Measurements from ENCODE around the gene NEDD8. TPM values are rescaled to one million over a fixed set of nuclear protein-coding genes. Genes with fewer than 3 reads are reported as not detected.

Gene NEDD8
- total RNA-seq, 1 donor from 2014 or later: 131 TPM

DNA sequence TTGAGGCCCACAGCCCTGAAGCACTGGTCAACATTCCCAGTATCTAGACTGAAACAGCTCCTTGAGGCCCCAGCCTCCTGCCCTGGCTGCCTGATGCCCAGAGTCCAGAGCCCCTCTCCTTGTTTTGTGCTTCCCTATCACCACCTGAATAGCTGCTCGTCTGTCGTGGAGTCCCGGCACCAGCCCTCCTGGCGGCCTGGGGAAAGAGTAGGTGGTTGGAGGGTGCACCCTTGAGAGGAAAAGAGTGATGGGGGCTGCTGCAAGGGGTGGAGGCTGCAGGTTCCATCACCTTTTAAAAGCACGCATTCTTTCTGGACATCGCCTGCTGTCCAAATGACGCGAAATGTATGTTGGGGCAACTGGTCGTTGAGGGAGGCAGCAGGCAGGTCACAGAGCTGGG is 36.1 kb upstream of the NEDD8 start:
- DNase-seq (ENCODE audit: low read depth) (no peak), FAIRE-seq (no peak)
- TF ChIP-seq, protein P1, sequence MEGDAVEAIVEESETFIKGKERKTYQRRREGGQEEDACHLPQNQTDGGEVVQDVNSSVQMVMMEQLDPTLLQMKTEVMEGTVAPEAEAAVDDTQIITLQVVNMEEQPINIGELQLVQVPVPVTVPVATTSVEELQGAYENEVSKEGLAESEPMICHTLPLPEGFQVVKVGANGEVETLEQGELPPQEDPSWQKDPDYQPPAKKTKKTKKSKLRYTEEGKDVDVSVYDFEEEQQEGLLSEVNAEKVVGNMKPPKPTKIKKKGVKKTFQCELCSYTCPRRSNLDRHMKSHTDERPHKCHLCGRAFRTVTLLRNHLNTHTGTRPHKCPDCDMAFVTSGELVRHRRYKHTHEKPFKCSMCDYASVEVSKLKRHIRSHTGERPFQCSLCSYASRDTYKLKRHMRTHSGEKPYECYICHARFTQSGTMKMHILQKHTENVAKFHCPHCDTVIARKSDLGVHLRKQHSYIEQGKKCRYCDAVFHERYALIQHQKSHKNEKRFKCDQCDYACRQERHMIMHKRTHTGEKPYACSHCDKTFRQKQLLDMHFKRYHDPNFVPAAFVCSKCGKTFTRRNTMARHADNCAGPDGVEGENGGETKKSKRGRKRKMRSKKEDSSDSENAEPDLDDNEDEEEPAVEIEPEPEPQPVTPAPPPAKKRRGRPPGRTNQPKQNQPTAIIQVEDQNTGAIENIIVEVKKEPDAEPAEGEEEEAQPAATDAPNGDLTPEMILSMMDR (IDR thresholded peaks at IDR 0.05; ENCODE audit: insufficient read depth, low read length, severe bottlenecking): no peak
- no peak overlapping the region for H3K4me3 ChIP-seq (ENCODE audit: low read depth, low read length)
- H3K27me3 ChIP-seq (ENCODE audit: control insufficient read depth, insufficient read depth, low read length): no peaks in the 10 kb centered on the region
- H3K36me3 ChIP-seq (ENCODE audit: control insufficient read depth, insufficient read depth, low read length): peaks cover 30% of the 10 kb centered on the region

DNA sequence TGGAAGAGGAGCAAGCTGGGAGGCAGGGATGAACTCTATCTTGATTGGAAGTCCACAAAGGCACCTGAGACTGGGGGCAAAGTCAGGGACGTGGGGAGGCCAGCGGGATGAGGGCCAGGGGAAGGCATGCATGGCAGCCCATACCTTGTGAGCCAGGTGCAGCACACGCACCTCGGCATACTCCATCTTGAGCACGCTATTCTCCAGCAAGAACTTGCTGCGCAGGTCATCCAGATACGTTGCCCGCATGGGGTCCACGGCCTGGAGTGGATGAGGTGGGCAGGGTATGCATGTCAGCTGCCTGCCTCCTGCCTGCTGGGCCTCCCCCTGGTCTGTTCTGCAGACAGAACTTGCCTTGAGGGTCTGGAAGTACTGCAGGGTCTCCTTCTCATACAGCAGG is 35.3 kb upstream of the NEDD8 start:
- H3K36me3 ChIP-seq (ENCODE audit: control insufficient read depth, insufficient read depth, low read length): peaks cover 32% of the 10 kb centered on the region
- FAIRE-seq: no peak
- TF ChIP-seq, protein P1 (IDR thresholded peaks at IDR 0.05; ENCODE audit: insufficient read depth, low read length, severe bottlenecking): no peak
- H3K4me3 ChIP-seq (ENCODE audit: low read depth, low read length): no peak overlapping the region
- no peaks in the 10 kb centered on the region for H3K27me3 ChIP-seq (ENCODE audit: control insufficient read depth, insufficient read depth, low read length)
- no peak for DNase-seq (ENCODE audit: low read depth)

DNA sequence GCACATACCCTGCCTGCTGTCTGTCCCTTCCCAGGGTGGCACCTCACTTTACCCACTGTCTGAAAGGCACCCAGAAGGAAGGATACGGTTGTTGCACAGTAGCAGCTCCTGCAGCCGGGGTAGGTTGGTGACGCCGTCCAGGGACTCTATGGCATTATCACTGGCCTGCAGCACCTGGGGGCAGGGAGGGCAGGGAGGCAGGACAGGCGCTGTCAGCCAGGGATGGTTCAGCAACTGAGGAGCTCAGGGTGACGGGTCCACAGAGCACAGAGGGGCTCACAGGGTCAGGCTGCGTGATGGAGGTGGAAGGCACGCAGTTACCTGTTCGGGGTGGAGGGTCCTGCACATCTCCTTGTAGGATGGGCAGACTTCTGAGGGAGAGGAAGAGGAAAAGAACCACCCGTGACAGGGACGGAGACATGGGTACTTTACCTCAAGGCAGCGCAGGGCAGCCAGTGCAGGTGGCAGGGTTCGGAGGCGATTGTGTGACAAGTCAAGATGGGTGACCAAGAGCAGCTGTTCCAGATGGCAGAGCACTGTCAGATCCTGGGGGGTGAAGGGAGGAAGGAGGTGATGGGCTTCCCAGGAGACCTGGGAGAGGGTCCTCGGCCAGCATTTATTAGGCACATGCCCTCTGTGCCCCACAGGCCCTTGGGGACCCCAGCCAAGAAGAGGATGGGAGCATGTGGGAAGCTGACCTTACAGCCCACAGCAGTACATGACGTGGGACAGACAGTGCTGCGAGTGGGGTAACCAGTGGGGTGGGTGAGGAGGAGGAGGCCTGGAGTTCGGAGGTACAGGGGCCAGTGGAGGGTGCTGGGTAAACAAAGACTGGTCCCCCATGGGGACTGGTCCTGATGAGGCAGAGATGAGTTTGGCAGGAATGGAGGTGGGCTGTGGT is 34.4 kb upstream of the NEDD8 start:
- peaks cover 34% of the 10 kb centered on the region for H3K36me3 ChIP-seq (ENCODE audit: control insufficient read depth, insufficient read depth, low read length)
- DNase-seq (ENCODE audit: low read depth) (no peak), FAIRE-seq (no peak)
- no peak overlapping the region for H3K4me3 ChIP-seq (ENCODE audit: low read depth, low read length)
- TF ChIP-seq, protein P1 (IDR thresholded peaks at IDR 0.05; ENCODE audit: insufficient read depth, low read length, severe bottlenecking): no peak
- no peaks in the 10 kb centered on the region for H3K27me3 ChIP-seq (ENCODE audit: control insufficient read depth, insufficient read depth, low read length)

DNA sequence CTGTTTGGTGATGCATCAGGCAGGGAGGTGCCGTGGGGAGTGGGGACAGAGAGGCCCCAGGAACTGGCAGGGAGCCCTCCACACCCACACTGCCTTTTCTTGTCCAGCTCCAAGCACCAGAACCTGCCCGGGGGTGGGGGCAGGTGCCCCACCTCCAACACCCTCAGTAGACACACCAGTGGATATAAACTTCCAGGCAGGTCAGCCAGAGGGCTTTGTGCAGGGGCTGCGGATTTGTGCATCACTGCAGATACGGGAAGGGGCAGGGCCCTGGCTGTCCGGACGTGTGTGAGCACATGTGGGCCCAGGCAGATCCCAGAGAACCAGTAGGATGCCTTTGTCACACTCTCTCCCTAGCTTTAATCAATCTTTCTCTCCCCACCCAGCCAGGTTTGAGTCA is 32.1 kb upstream of the NEDD8 start:
- DNase-seq (ENCODE audit: low read depth) (peak; percentile 91), FAIRE-seq (no peak)
- peaks cover 32% of the 10 kb centered on the region for H3K36me3 ChIP-seq (ENCODE audit: control insufficient read depth, insufficient read depth, low read length)
- no peak overlapping the region for H3K4me3 ChIP-seq (ENCODE audit: low read depth, low read length)
- TF ChIP-seq, protein P1 (IDR thresholded peaks at IDR 0.05; ENCODE audit: insufficient read depth, low read length, severe bottlenecking): no peak
- H3K27me3 ChIP-seq (ENCODE audit: control insufficient read depth, insufficient read depth, low read length): no peaks in the 10 kb centered on the region

DNA sequence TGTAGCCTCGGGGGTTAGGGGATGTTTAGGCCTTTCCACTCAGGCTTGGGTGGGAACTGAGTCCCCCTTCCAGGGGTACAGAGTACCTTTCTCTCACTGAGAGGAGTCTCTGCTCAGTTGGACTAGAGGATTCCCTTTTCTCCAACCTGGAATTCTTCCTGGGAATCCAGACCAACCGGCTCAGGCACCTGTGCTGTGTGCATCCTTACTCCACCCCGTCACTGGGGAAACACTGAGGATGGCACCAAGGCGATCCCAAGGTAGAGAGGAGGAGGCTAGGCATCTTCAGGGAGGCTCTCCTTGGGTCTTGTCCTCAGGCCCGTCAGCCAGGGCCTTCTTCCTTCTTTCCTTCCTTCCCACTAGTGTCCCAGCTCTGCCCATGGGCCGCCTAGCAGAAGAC is 31.7 kb upstream of the NEDD8 start:
- peak; percentile 68 for FAIRE-seq

More for the DNA sequence above, 31.7 kb upstream of the NEDD8 start:
- Histone ChIP-seq H3K27me3 (ENCODE audit: control insufficient read depth, insufficient read depth, low read length) (no peaks in the 10 kb centered on the region), H3K4me3 (ENCODE audit: low read depth, low read length) (no peak overlapping the region), H3K36me3 (ENCODE audit: control insufficient read depth, insufficient read depth, low read length) (peaks cover 29% of the 10 kb centered on the region)
- TF ChIP-seq, protein P1 (IDR thresholded peaks at IDR 0.05; ENCODE audit: insufficient read depth, low read length, severe bottlenecking): no peak
- DNase-seq (ENCODE audit: low read depth): no peak
